Activated naive CD8-positive, alpha-beta T cell (primary cell): ENCODE results near the gene NSD1.

ENCODE experiments used
- H3K27ac Mint-ChIP-seq: one replicate; pipeline ENCODE4 v1.8.0; 2021; ENCODE audit warnings: mixed read lengths
- H3K27me3 Mint-ChIP-seq: one replicate; pipeline ENCODE4 v1.8.0; 2021; ENCODE audit warnings: mixed read lengths
- H3K36me3 Mint-ChIP-seq: one replicate; pipeline ENCODE4 v1.8.0; 2021; ENCODE audit warnings: mixed read lengths
- H3K4me1 Mint-ChIP-seq: one replicate; pipeline ENCODE4 v1.8.0; 2021; ENCODE audit warnings: low read depth, mixed read lengths
- H3K4me3 Mint-ChIP-seq: one replicate; pipeline ENCODE4 v1.8.0; 2021; ENCODE audit warnings: mild to moderate bottlenecking, mixed read lengths
- H3K9me3 Mint-ChIP-seq: one replicate; pipeline ENCODE4 v1.8.0; 2021; ENCODE audit warnings: low read depth, mixed read lengths

The NSD1 gene

GRCh38 chr5:177344891-177345290 is 211.3 kb downstream of the NSD1 start:
- no peaks in the 10 kb centered on the region for H3K27me3 Mint-ChIP-seq
- H3K4me3 Mint-ChIP-seq: no peak overlapping the region
- peaks cover 7% of the 10 kb centered on the region for H3K36me3 Mint-ChIP-seq
- H3K4me1 Mint-ChIP-seq: peaks cover 42% of the 10 kb centered on the region
- no peak overlapping the region for H3K27ac Mint-ChIP-seq
- no peaks in the 10 kb centered on the region for H3K9me3 Mint-ChIP-seq

- Mint-ChIP-seq H3K27ac (peak overlapping the region; percentile 24), H3K4me1 (peaks cover 48% of the 10 kb centered on the region), H3K36me3 (peaks cover 3% of the 10 kb centered on the region), H3K9me3 (no peaks in the 10 kb centered on the region), H3K4me3 (peak overlapping the region; percentile 22), H3K27me3 (no peaks in the 10 kb centered on the region)
Observed at GRCh38 chr5:177346820-177347219, 213.2 kb downstream of the NSD1 start.

GRCh38 chr5:177347699-177348098 is 214.1 kb downstream of the NSD1 start:
- peaks cover 51% of the 10 kb centered on the region for H3K4me1 Mint-ChIP-seq

GRCh38 chr5:177349362-177349647 is 215.7 kb downstream of the NSD1 start:
- Mint-ChIP-seq H3K27ac (no peak overlapping the region), H3K9me3 (no peaks in the 10 kb centered on the region), H3K4me3 (peak overlapping the region; percentile 98), H3K4me1 (peaks cover 50% of the 10 kb centered on the region), H3K36me3 (no peaks in the 10 kb centered on the region), H3K27me3 (no peaks in the 10 kb centered on the region)

More at GRCh38 chr5:177347699-177348098, 214.1 kb downstream of the NSD1 start:
- no peak overlapping the region for H3K27ac Mint-ChIP-seq
- H3K4me3 Mint-ChIP-seq: peak overlapping the region; percentile 17
- H3K27me3 Mint-ChIP-seq: no peaks in the 10 kb centered on the region
- H3K36me3 Mint-ChIP-seq: peaks cover 3% of the 10 kb centered on the region
- H3K9me3 Mint-ChIP-seq: no peaks in the 10 kb centered on the region

GRCh38 chr5:177349762-177350161 is 216.2 kb downstream of the NSD1 start:
- Mint-ChIP-seq H3K4me3 (peak overlapping the region; percentile 98), H3K27ac (peak overlapping the region; percentile 54), H3K9me3 (no peaks in the 10 kb centered on the region), H3K27me3 (no peaks in the 10 kb centered on the region), H3K36me3 (no peaks in the 10 kb centered on the region), H3K4me1 (peaks cover 55% of the 10 kb centered on the region)
